Measurements from ENCODE around the gene ARL15. TPM values are rescaled to one million over a fixed set of nuclear protein-coding genes. Genes with fewer than 3 reads are reported as not detected.
A peak's percentile ranks its signal among the peaks of the same experiment; 100 is the strongest.

Gene ARL15
- total and polyA plus RNA-seq, 2 experiments from 2014 or later: 7.8 to 9.9 TPM

DNA sequence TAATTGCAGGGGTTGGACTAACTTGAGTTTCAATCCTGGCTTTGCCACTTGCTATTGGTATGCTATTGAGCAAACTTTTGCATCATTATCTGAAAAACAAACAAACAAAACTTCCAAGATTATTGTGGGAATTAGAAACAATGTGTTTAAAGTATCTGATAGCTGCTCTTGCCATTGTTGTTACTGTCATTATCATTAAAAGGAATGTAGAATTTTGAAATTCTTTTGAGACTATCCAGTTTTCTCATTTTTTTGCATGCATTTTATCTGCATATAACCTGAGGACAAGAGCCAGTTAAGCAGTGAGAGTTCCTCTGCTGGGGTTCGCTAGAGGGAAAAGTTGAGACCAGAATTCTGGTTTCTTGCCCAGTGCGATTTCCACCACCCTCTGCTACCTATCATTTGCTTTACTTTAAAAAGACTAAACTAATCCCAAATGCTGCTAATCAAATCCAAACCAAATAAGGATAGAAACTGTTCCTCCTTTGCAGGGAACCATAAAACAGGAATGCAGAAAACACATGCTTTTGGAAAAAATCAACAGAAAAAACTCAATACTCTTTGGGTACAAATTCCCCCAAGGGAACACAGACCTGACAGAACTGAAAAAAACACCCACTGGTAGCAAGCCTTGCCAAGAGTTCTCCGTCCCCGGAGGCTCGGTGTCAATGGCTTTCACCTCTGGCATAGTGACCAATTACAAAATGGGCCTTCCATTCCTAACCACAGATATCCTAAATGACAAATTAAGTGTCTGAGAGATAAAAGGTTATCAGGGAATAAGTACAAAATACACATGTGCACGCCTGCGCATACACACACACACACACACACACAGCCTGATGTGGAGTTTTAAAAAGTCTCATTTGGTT, 373.7 kb downstream of the ARL15 start:
- Histone ChIP-seq H3K9ac (no peak overlapping the region), H3K79me2 (ENCODE audit: insufficient read depth) (no peaks in the 10 kb centered on the region), H3K4me2 (ENCODE audit: unreplicated experiment) (peak overlapping the region; percentile 28), H4K20me1 (ENCODE audit: insufficient read depth) (no peaks in the 10 kb centered on the region), H3F3A (ENCODE audit: insufficient read depth) (peaks cover 19% of the 10 kb centered on the region; the same call in 1 of the 2 replicates), H3K9me2 (ENCODE audit: insufficient read depth) (no peaks in the 10 kb centered on the region), H2AFZ (peak overlapping the region; percentile 11; the same call in 1 of the 2 replicates), H3K4me3 (no peak overlapping the region), H3K27me3 (replicated peaks; ENCODE audit: insufficient read depth) (no peaks in the 10 kb centered on the region), H3K36me3 (ENCODE audit: low read depth) (no peaks in the 10 kb centered on the region), H3K27ac (no peak overlapping the region), H3K9me3 (ENCODE audit: low read depth) (no peaks in the 10 kb centered on the region), H3K4me1 (ENCODE audit: insufficient read depth) (peaks cover 39% of the 10 kb centered on the region)
- DNase-seq: peak; percentile 13
- in situ Hi-C loops (cut with MboI): no loop called here
- TF ChIP-seq EZH2phosphoT487 (IDR thresholded peaks at IDR 0.05; ENCODE audit: insufficient read depth, low read depth): no peak
- no peak for TF ChIP-seq EZH2 (IDR thresholded peaks at IDR 0.05; ENCODE audit: insufficient read depth, poor library complexity, severe bottlenecking)
- 26 to 27% methylated on average over 7 of the region's 7 CpGs for WGBS, 2 experiments (ENCODE audit: low coverage in 1 of 2, low lambda C conversion rate in 2 of 2, missing lambda C conversion rate in 2 of 2)

DNA sequence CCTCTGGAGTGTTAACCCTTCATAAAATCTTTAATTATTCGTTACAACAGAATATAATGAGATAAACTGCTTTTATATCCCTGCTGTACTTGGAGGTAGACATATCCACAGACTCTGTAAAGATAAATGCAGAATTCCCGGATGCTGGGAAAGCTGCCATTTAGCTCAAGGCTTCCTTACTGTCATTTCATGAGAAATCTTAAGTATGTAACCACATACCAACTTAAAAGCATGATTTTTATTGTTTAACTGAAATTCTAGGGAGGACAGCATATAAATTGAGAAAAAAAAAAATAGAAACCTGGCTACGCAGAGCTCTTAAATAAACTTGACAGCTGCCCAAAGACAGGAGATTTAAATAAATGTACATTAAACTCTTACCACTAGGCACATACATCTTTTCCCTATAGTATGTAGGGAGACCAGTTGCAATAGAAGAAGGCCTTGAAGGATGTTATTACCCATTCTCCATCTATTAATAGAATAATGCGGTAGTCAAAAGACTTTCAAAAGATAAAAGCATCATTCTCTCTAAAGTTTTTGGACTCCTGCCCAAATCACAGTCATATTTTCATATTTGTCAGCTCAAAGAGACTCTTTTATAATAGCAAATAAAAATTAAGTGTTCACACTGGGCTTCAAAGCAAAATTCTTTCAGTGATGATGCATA, 376.1 kb downstream of the ARL15 start:
- no peak overlapping the region for H2AFZ ChIP-seq
- H3F3A ChIP-seq (ENCODE audit: insufficient read depth): peaks cover 19% of the 10 kb centered on the region; the same call in 1 of the 2 replicates
- in situ Hi-C loops (cut with MboI): no loop called here

DNA sequence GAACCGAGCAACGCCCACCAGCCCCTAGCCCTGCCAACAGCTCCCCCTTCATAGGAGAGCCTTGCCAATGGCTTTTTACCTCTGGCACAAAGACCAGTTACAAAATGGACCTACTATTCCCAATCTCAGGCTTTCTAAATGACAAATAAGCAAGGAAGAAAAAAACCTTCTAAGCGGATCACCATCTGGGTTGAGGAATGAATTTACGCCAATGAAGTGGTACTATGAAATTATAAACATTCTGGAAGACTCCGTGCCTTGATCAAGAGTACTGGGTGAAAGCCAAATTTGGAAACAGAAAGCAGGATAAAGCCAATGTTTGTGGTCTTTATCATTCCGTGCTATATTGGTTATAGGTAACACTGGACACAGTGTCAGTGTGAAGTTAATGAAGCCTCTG, 378.0 kb downstream of the ARL15 start:
- no peak overlapping the region for H2AFZ ChIP-seq
- H3K27ac ChIP-seq: no peak overlapping the region
- H3K4me3 ChIP-seq: no peak overlapping the region
- no peak overlapping the region for H3K9ac ChIP-seq
- H3K79me2 ChIP-seq (ENCODE audit: insufficient read depth): no peaks in the 10 kb centered on the region
- H3F3A ChIP-seq (ENCODE audit: insufficient read depth): peaks cover 19% of the 10 kb centered on the region; the same call in 1 of the 2 replicates
- H3K4me2 ChIP-seq (ENCODE audit: unreplicated experiment): no peak overlapping the region
- no peaks in the 10 kb centered on the region for H4K20me1 ChIP-seq (ENCODE audit: insufficient read depth)
- no peaks in the 10 kb centered on the region for H3K27me3 ChIP-seq (replicated peaks; ENCODE audit: insufficient read depth)
- no peaks in the 10 kb centered on the region for H3K36me3 ChIP-seq (ENCODE audit: low read depth)
- H3K9me3 ChIP-seq (ENCODE audit: low read depth): no peaks in the 10 kb centered on the region
- H3K9me2 ChIP-seq (ENCODE audit: insufficient read depth): no peaks in the 10 kb centered on the region
- no peak for TF ChIP-seq EZH2 (IDR thresholded peaks at IDR 0.05; ENCODE audit: insufficient read depth, poor library complexity, severe bottlenecking)
- no peak for TF ChIP-seq EZH2phosphoT487 (IDR thresholded peaks at IDR 0.05; ENCODE audit: insufficient read depth, low read depth)
- no peak for DNase-seq
- in situ Hi-C loops (cut with MboI): no loop called here
- 88 to 89% methylated on average over 6 of the region's 6 CpGs for WGBS, 2 experiments (ENCODE audit: low coverage in 1 of 2, low lambda C conversion rate in 2 of 2, missing lambda C conversion rate in 2 of 2)
- H3K4me1 ChIP-seq (ENCODE audit: insufficient read depth): peaks cover 28% of the 10 kb centered on the region

More for the DNA sequence above, 376.1 kb downstream of the ARL15 start:
- Histone ChIP-seq H3K36me3 (ENCODE audit: low read depth) (no peaks in the 10 kb centered on the region), H3K79me2 (ENCODE audit: insufficient read depth) (no peaks in the 10 kb centered on the region), H4K20me1 (ENCODE audit: insufficient read depth) (no peaks in the 10 kb centered on the region), H3K4me2 (ENCODE audit: unreplicated experiment) (no peak overlapping the region), H3K9me2 (ENCODE audit: insufficient read depth) (no peaks in the 10 kb centered on the region), H3K4me1 (ENCODE audit: insufficient read depth) (peaks cover 28% of the 10 kb centered on the region), H3K27ac (no peak overlapping the region), H3K9ac (no peak overlapping the region), H3K4me3 (no peak overlapping the region), H3K9me3 (ENCODE audit: low read depth) (no peaks in the 10 kb centered on the region), H3K27me3 (replicated peaks; ENCODE audit: insufficient read depth) (no peaks in the 10 kb centered on the region)
- TF ChIP-seq EZH2 (IDR thresholded peaks at IDR 0.05; ENCODE audit: insufficient read depth, poor library complexity, severe bottlenecking) (no peak), EZH2phosphoT487 (IDR thresholded peaks at IDR 0.05; ENCODE audit: insufficient read depth, low read depth) (no peak)
- peak; percentile 24 for DNase-seq
- WGBS, 2 experiments (ENCODE audit: low coverage in 1 of 2, low lambda C conversion rate in 2 of 2, missing lambda C conversion rate in 2 of 2): 83 to 93% methylated on average over 4 of the region's 4 CpGs

DNA sequence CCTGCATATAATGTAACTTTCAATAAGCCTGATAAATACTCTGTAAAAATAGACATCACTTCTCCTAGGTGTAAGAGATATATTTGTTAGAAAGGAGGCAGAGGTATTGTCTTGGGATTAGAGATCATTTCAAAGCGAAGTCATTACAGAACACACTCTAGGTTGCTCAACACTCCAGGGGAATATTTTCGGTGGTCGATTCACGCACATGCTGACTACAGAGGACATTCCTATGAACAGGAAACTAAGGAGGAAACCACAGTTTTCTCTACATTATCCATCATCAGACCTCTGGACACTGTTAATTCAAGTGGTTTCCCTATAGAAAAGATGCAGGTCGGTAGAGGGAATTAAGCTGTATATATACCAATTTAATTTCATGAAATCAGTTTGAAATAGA, 379.9 kb downstream of the ARL15 start:
- Histone ChIP-seq H4K20me1 (ENCODE audit: insufficient read depth) (no peaks in the 10 kb centered on the region), H3K27ac (no peak overlapping the region), H3K9me2 (ENCODE audit: insufficient read depth) (no peaks in the 10 kb centered on the region), H3F3A (ENCODE audit: insufficient read depth) (peaks cover 10% of the 10 kb centered on the region; the same call in 1 of the 2 replicates), H3K9ac (no peak overlapping the region), H3K27me3 (replicated peaks; ENCODE audit: insufficient read depth) (no peaks in the 10 kb centered on the region), H3K36me3 (ENCODE audit: low read depth) (no peaks in the 10 kb centered on the region), H3K4me2 (ENCODE audit: unreplicated experiment) (no peak overlapping the region), H2AFZ (no peak overlapping the region), H3K4me1 (ENCODE audit: insufficient read depth) (peaks cover 15% of the 10 kb centered on the region), H3K9me3 (ENCODE audit: low read depth) (no peaks in the 10 kb centered on the region), H3K4me3 (no peak overlapping the region), H3K79me2 (ENCODE audit: insufficient read depth) (no peaks in the 10 kb centered on the region)
- TF ChIP-seq EZH2 (IDR thresholded peaks at IDR 0.05; ENCODE audit: insufficient read depth, poor library complexity, severe bottlenecking) (no peak), EZH2phosphoT487 (IDR thresholded peaks at IDR 0.05; ENCODE audit: insufficient read depth, low read depth) (no peak)
- no peak for DNase-seq
- in situ Hi-C loops (cut with MboI): no loop called here
- WGBS, 2 experiments (ENCODE audit: low coverage in 1 of 2, low lambda C conversion rate in 2 of 2, missing lambda C conversion rate in 2 of 2): 74 to 82% methylated on average over 5 of the region's 5 CpGs
